ENCODE measurements around the gene PPP1R14B. TPM values are rescaled to one million over a fixed set of nuclear protein-coding genes. Genes with fewer than 3 reads are reported as not detected.

PPP1R14B gene
- total and polyA plus RNA-seq, 2 of the 13 experiments (the other 11 are each of a cell fraction or from before 2014, with no cell fraction given), result 110 to 148 TPM

GRCh38 chr11:64269540-64270220 lies 22.9 kb upstream of the PPP1R14B start (continued):
- TF ChIP-seq FOXC1 (CRISPR knock-in tag; IDR thresholded peaks at IDR 0.05; ENCODE audit: borderline replicate concordance), result no peak; the same call in 1 of the 2 replicates
- TF ChIP-seq DR1 (CRISPR knock-in tag; IDR thresholded peaks at IDR 0.05), result no peak
- no peak for TF ChIP-seq ZNF337 (CRISPR knock-in tag; IDR thresholded peaks at IDR 0.05; ENCODE audit: borderline replicate concordance, low read depth)
- peak; percentile 69 for TF ChIP-seq UBTF (CRISPR knock-in tag; IDR thresholded peaks at IDR 0.05)
- TF ChIP-seq MAX (IDR thresholded peaks at IDR 0.05), result peak; percentile 47; the same call in 1 of the 2 replicates
- TF ChIP-seq HHEX (CRISPR knock-in tag; IDR thresholded peaks at IDR 0.05), result no peak
- no peak for TF ChIP-seq RBM22 (optimal IDR thresholded peaks at IDR 0.05; ENCODE audit: low read length)
- no peak for TF ChIP-seq ZSCAN22 (CRISPR knock-in tag; IDR thresholded peaks at IDR 0.05)
- TF ChIP-seq ZNF552 (CRISPR knock-in tag; IDR thresholded peaks at IDR 0.05; ENCODE audit: borderline replicate concordance), result no peak
- peak; percentile 78; the same call in 1 of the 2 replicates for TF ChIP-seq ZNF335 (CRISPR knock-in tag; IDR thresholded peaks at IDR 0.05)
- TF ChIP-seq MNT (IDR thresholded peaks at IDR 0.05), result peak; percentile 25; the same call in 1 of the 2 replicates
- no peak for TF ChIP-seq CHD2 (IDR thresholded peaks at IDR 0.05; ENCODE audit: low read depth, low read length)
- TF ChIP-seq ARID3A (IDR thresholded peaks at IDR 0.05; ENCODE audit: low read depth, low read length), result no peak
- no peak; the same call in 1 of the 2 replicates for TF ChIP-seq ELK4 (CRISPR knock-in tag; IDR thresholded peaks at IDR 0.05; ENCODE audit: borderline replicate concordance)
- TF ChIP-seq ZFP90 (CRISPR knock-in tag; IDR thresholded peaks at IDR 0.05; ENCODE audit: borderline replicate concordance), result no peak
- no peak for TF ChIP-seq NFATC3 (CRISPR knock-in tag; IDR thresholded peaks at IDR 0.05)
- no peak for TF ChIP-seq ZNF577 (CRISPR knock-in tag; IDR thresholded peaks at IDR 0.05; ENCODE audit: borderline replicate concordance, low read depth)
- TF ChIP-seq STAT5B (CRISPR knock-in tag; IDR thresholded peaks at IDR 0.05), result no peak
- no peak; the same call in 1 of the 2 replicates for TF ChIP-seq KDM5A (IDR thresholded peaks at IDR 0.05; ENCODE audit: borderline replicate concordance, low read length)
- no peak for TF ChIP-seq MTERF4 (CRISPR knock-in tag; IDR thresholded peaks at IDR 0.05)

Measured in HepG2 (cell line).